ENCODE results near the gene DNAH17. TPM values are rescaled to one million over a fixed set of nuclear protein-coding genes. Genes with fewer than 3 reads are reported as not detected.

Gene DNAH17
- total and polyA plus RNA-seq, 2 of the 8 experiments (the other 6 are each of a cell fraction or from before 2014, with no cell fraction given) = 0.14 to 0.67 TPM

GRCh38 chr17:78613416-78613815, 36.2 kb upstream of the DNAH17 start (continued):
- no peak for TF ChIP-seq CHD7 (IDR thresholded peaks at IDR 0.05; ENCODE audit: insufficient replicate concordance, low read length)
- no peak for TF ChIP-seq EGR1 (IDR thresholded peaks at IDR 0.05; ENCODE audit: borderline replicate concordance, low read depth, low read length)
- TF ChIP-seq RFX5 (IDR thresholded peaks at IDR 0.05; ENCODE audit: borderline replicate concordance, low read depth, low read length) = no peak
- TF ChIP-seq TCF12 (IDR thresholded peaks at IDR 0.05; ENCODE audit: low read depth, low read length) = no peak
- TF ChIP-seq FOSL1 (IDR thresholded peaks at IDR 0.05; ENCODE audit: insufficient read depth, low read depth, low read length) = no peak
- no peak for TF ChIP-seq RBBP5 (IDR thresholded peaks at IDR 0.05; ENCODE audit: borderline replicate concordance, low read depth, low read length)
- no peak for TF ChIP-seq CBX8 (IDR thresholded peaks at IDR 0.05; ENCODE audit: borderline replicate concordance, low read depth, low read length)
- TF ChIP-seq TEAD4 (IDR thresholded peaks at IDR 0.05; ENCODE audit: low read depth, low read length) = no peak
- no peak for TF ChIP-seq MAX (IDR thresholded peaks at IDR 0.05)
- TF ChIP-seq USF2 (IDR thresholded peaks at IDR 0.05; ENCODE audit: low read length) = no peak
